WTC11 (cell line): ENCODE measurements around the gene TAAR9.

ENCODE experiments used
- CREB1 ChIP-seq: sonication (generic); formaldehyde crosslinking; IDR thresholded peaks from 2 replicates; pipeline ENCODE4 v1.8.0; 2023; ENCODE audit warnings: mild to moderate bottlenecking, missing genetic modification reagents
- FOXJ3 ChIP-seq: sonication (generic); formaldehyde crosslinking; IDR thresholded peaks from 2 replicates; pipeline ENCODE4 v1.9.0; 2021; ENCODE audit warnings: missing genetic modification reagents, mild to moderate bottlenecking, borderline replicate concordance
- NFYB ChIP-seq: sonication (generic); formaldehyde crosslinking; conservative IDR thresholded peaks from 2 replicates; pipeline ENCODE4 v1.8.0; 2022; ENCODE audit warnings: low read depth, missing genetic modification reagents
- TF ChIP-seq, protein P1 (sequence below): sonication (generic); formaldehyde crosslinking; IDR thresholded peaks from 2 replicates; pipeline ENCODE4 v1.8.1; 2022; ENCODE audit warnings: low read depth, missing genetic modification reagents, borderline replicate concordance
- TF ChIP-seq, protein P2 (sequence below): sonication (generic); formaldehyde crosslinking; IDR thresholded peaks from 2 replicates; pipeline ENCODE4 v1.8.0; 2022; ENCODE audit warnings: mild to moderate bottlenecking, missing genetic modification reagents
- TF ChIP-seq, protein P3 (sequence below): fragments of 200-600 bp; IDR thresholded peaks from 2 replicates; pipeline ENCODE4 v1.8.0; 2022; ENCODE audit warnings: antibody characterized with exemption

DNA sequence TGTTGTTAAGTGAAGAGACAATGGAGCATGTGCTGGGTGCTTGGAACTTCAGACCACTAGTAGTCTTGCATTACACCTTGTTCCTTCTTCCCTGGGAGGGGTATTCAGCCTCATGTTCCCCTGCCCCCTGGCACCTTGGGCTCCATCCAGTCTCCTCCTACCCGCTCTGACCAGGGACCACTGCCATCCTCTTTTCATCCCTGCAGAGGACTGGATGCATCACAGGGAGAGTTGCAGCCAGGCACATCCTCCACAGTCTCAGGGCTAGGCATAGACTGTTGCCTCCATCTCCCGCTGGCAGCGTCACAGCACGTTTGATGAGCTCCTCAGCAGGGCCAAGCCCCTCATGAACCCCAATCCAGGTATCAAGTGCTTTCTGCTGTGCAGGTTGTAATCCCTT, 13.1 kb downstream of the TAAR9 start:
- TF ChIP-seq FOXJ3 (CRISPR knock-in tag) (no peak), NFYB (CRISPR knock-in tag) (no peak), CREB1 (CRISPR knock-in tag) (no peak)
- TF ChIP-seq, protein P1, sequence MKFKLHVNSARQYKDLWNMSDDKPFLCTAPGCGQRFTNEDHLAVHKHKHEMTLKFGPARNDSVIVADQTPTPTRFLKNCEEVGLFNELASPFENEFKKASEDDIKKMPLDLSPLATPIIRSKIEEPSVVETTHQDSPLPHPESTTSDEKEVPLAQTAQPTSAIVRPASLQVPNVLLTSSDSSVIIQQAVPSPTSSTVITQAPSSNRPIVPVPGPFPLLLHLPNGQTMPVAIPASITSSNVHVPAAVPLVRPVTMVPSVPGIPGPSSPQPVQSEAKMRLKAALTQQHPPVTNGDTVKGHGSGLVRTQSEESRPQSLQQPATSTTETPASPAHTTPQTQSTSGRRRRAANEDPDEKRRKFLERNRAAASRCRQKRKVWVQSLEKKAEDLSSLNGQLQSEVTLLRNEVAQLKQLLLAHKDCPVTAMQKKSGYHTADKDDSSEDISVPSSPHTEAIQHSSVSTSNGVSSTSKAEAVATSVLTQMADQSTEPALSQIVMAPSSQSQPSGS (CRISPR knock-in tag), result no peak
- TF ChIP-seq, protein P2, sequence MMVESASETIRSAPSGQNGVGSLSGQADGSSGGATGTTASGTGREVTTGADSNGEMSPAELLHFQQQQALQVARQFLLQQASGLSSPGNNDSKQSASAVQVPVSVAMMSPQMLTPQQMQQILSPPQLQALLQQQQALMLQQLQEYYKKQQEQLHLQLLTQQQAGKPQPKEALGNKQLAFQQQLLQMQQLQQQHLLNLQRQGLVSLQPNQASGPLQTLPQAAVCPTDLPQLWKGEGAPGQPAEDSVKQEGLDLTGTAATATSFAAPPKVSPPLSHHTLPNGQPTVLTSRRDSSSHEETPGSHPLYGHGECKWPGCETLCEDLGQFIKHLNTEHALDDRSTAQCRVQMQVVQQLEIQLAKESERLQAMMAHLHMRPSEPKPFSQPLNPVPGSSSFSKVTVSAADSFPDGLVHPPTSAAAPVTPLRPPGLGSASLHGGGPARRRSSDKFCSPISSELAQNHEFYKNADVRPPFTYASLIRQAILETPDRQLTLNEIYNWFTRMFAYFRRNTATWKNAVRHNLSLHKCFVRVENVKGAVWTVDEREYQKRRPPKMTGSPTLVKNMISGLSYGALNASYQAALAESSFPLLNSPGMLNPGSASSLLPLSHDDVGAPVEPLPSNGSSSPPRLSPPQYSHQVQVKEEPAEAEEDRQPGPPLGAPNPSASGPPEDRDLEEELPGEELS (CRISPR knock-in tag), result no peak
- TF ChIP-seq, protein P3, sequence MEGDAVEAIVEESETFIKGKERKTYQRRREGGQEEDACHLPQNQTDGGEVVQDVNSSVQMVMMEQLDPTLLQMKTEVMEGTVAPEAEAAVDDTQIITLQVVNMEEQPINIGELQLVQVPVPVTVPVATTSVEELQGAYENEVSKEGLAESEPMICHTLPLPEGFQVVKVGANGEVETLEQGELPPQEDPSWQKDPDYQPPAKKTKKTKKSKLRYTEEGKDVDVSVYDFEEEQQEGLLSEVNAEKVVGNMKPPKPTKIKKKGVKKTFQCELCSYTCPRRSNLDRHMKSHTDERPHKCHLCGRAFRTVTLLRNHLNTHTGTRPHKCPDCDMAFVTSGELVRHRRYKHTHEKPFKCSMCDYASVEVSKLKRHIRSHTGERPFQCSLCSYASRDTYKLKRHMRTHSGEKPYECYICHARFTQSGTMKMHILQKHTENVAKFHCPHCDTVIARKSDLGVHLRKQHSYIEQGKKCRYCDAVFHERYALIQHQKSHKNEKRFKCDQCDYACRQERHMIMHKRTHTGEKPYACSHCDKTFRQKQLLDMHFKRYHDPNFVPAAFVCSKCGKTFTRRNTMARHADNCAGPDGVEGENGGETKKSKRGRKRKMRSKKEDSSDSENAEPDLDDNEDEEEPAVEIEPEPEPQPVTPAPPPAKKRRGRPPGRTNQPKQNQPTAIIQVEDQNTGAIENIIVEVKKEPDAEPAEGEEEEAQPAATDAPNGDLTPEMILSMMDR, result no peak
